Measurements from ENCODE around the gene EEF2K.

EEF2K gene

DNA sequence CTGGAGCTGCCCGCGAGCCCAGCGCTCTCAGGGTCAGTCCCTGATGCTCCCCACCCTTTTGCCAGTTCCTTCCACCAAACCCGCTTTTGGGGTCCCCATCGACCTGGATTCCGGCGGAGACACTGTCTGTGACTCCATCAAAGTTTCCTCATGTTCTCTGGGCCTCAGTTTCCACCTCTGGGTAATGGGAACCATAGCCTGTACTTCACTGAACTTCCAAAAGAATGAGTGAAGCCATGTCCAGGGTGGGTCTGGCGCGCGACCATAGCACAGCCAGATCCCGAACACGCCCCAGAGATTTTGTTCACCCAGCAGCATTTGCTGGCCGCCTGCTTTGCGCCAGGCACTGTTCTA lies 43.4 kb upstream of the EEF2K start (continued):
- no peak for TF ChIP-seq PATZ1 (CRISPR knock-in tag; IDR thresholded peaks at IDR 0.05; ENCODE audit: borderline replicate concordance)

- TF ChIP-seq RARB (CRISPR knock-in tag; IDR thresholded peaks at IDR 0.05): no peak
- TF ChIP-seq ZFP3 (CRISPR knock-in tag; IDR thresholded peaks at IDR 0.05): no peak
- TF ChIP-seq, protein P1, sequence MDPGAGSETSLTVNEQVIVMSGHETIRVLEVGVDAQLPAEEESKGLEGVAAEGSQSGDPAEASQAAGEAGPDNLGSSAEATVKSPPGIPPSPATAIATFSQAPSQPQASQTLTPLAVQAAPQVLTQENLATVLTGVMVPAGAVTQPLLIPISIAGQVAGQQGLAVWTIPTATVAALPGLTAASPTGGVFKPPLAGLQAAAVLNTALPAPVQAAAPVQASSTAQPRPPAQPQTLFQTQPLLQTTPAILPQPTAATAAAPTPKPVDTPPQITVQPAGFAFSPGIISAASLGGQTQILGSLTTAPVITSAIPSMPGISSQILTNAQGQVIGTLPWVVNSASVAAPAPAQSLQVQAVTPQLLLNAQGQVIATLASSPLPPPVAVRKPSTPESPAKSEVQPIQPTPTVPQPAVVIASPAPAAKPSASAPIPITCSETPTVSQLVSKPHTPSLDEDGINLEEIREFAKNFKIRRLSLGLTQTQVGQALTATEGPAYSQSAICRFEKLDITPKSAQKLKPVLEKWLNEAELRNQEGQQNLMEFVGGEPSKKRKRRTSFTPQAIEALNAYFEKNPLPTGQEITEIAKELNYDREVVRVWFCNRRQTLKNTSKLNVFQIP (CRISPR knock-in tag; IDR thresholded peaks at IDR 0.05; ENCODE audit: borderline replicate concordance, low read depth): no peak
- TF ChIP-seq, protein P2, sequence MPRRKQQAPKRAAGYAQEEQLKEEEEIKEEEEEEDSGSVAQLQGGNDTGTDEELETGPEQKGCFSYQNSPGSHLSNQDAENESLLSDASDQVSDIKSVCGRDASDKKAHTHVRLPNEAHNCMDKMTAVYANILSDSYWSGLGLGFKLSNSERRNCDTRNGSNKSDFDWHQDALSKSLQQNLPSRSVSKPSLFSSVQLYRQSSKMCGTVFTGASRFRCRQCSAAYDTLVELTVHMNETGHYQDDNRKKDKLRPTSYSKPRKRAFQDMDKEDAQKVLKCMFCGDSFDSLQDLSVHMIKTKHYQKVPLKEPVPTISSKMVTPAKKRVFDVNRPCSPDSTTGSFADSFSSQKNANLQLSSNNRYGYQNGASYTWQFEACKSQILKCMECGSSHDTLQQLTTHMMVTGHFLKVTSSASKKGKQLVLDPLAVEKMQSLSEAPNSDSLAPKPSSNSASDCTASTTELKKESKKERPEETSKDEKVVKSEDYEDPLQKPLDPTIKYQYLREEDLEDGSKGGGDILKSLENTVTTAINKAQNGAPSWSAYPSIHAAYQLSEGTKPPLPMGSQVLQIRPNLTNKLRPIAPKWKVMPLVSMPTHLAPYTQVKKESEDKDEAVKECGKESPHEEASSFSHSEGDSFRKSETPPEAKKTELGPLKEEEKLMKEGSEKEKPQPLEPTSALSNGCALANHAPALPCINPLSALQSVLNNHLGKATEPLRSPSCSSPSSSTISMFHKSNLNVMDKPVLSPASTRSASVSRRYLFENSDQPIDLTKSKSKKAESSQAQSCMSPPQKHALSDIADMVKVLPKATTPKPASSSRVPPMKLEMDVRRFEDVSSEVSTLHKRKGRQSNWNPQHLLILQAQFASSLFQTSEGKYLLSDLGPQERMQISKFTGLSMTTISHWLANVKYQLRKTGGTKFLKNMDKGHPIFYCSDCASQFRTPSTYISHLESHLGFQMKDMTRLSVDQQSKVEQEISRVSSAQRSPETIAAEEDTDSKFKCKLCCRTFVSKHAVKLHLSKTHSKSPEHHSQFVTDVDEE (CRISPR knock-in tag; IDR thresholded peaks at IDR 0.05): no peak
- TF ChIP-seq ARNTL (CRISPR knock-in tag; IDR thresholded peaks at IDR 0.05; ENCODE audit: borderline replicate concordance, low read depth): no peak
- no peak for TF ChIP-seq PPARA (CRISPR knock-in tag; IDR thresholded peaks at IDR 0.05; ENCODE audit: borderline replicate concordance)
- TF ChIP-seq ISL1 (CRISPR knock-in tag; IDR thresholded peaks at IDR 0.05): no peak
- TF ChIP-seq GLIS3 (CRISPR knock-in tag; IDR thresholded peaks at IDR 0.05): no peak
- TF ChIP-seq ZC3H10 (CRISPR knock-in tag; IDR thresholded peaks at IDR 0.05): no peak
- no peak for TF ChIP-seq OSR1 (CRISPR knock-in tag; IDR thresholded peaks at IDR 0.05)
- no peak for TF ChIP-seq ZFP30 (CRISPR knock-in tag; IDR thresholded peaks at IDR 0.05)
- TF ChIP-seq ZNF8 (CRISPR knock-in tag; IDR thresholded peaks at IDR 0.05): no peak
- ATAC-seq: no peak
Measured at GRCh38 chr16:22163806-22164205, 42.3 kb upstream of the EEF2K start.

- no peak for ATAC-seq
- TF ChIP-seq ARNTL (CRISPR knock-in tag; IDR thresholded peaks at IDR 0.05; ENCODE audit: borderline replicate concordance, low read depth) (no peak), ESRRG (CRISPR knock-in tag; IDR thresholded peaks at IDR 0.05) (no peak), CSDC2 (CRISPR knock-in tag; IDR thresholded peaks at IDR 0.05) (no peak), BACH2 (CRISPR knock-in tag; IDR thresholded peaks at IDR 0.05; ENCODE audit: borderline replicate concordance) (no peak), ZFP3 (CRISPR knock-in tag; IDR thresholded peaks at IDR 0.05) (no peak), ZC3H10 (CRISPR knock-in tag; IDR thresholded peaks at IDR 0.05) (no peak), PPARA (CRISPR knock-in tag; IDR thresholded peaks at IDR 0.05; ENCODE audit: borderline replicate concordance) (no peak), SNAI2 (CRISPR knock-in tag; IDR thresholded peaks at IDR 0.05) (no peak), TOX (CRISPR knock-in tag; IDR thresholded peaks at IDR 0.05; ENCODE audit: borderline replicate concordance) (no peak), OSR1 (CRISPR knock-in tag; IDR thresholded peaks at IDR 0.05) (no peak), ZNF70 (CRISPR knock-in tag; IDR thresholded peaks at IDR 0.05) (no peak)
- TF ChIP-seq, protein P3, sequence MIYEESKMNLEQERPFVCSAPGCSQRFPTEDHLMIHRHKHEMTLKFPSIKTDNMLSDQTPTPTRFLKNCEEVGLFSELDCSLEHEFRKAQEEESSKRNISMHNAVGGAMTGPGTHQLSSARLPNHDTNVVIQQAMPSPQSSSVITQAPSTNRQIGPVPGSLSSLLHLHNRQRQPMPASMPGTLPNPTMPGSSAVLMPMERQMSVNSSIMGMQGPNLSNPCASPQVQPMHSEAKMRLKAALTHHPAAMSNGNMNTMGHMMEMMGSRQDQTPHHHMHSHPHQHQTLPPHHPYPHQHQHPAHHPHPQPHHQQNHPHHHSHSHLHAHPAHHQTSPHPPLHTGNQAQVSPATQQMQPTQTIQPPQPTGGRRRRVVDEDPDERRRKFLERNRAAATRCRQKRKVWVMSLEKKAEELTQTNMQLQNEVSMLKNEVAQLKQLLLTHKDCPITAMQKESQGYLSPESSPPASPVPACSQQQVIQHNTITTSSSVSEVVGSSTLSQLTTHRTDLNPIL (CRISPR knock-in tag; IDR thresholded peaks at IDR 0.05; ENCODE audit: low read depth): no peak
- TF ChIP-seq, protein P4, sequence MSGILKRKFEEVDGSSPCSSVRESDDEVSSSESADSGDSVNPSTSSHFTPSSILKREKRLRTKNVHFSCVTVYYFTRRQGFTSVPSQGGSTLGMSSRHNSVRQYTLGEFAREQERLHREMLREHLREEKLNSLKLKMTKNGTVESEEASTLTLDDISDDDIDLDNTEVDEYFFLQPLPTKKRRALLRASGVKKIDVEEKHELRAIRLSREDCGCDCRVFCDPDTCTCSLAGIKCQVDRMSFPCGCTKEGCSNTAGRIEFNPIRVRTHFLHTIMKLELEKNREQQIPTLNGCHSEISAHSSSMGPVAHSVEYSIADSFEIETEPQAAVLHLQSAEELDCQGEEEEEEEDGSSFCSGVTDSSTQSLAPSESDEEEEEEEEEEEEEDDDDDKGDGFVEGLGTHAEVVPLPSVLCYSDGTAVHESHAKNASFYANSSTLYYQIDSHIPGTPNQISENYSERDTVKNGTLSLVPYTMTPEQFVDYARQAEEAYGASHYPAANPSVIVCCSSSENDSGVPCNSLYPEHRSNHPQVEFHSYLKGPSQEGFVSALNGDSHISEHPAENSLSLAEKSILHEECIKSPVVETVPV (CRISPR knock-in tag; IDR thresholded peaks at IDR 0.05): no peak
Measured at GRCh38 chr16:22164482-22164881, 41.6 kb upstream of the EEF2K start.

All from SK-N-SH treated with all-trans-retinoic acid at 6 μM for 48 hours (cell line).